ENCODE data around the gene PLEKHA7.

The PLEKHA7 gene

GRCh38 chr11:16783321-16783801 lies 230.9 kb downstream of the PLEKHA7 start:
- Mint-ChIP-seq H3K9me3 (no peaks in the 10 kb centered on the region), H3K27ac (no peak overlapping the region), H3K27me3 (no peaks in the 10 kb centered on the region), H3K4me3 (no peak overlapping the region), H3K36me3 (ENCODE audit: low read depth) (no peaks in the 10 kb centered on the region), H3K4me1 (ENCODE audit: low read depth) (peaks cover 4% of the 10 kb centered on the region)

DNA sequence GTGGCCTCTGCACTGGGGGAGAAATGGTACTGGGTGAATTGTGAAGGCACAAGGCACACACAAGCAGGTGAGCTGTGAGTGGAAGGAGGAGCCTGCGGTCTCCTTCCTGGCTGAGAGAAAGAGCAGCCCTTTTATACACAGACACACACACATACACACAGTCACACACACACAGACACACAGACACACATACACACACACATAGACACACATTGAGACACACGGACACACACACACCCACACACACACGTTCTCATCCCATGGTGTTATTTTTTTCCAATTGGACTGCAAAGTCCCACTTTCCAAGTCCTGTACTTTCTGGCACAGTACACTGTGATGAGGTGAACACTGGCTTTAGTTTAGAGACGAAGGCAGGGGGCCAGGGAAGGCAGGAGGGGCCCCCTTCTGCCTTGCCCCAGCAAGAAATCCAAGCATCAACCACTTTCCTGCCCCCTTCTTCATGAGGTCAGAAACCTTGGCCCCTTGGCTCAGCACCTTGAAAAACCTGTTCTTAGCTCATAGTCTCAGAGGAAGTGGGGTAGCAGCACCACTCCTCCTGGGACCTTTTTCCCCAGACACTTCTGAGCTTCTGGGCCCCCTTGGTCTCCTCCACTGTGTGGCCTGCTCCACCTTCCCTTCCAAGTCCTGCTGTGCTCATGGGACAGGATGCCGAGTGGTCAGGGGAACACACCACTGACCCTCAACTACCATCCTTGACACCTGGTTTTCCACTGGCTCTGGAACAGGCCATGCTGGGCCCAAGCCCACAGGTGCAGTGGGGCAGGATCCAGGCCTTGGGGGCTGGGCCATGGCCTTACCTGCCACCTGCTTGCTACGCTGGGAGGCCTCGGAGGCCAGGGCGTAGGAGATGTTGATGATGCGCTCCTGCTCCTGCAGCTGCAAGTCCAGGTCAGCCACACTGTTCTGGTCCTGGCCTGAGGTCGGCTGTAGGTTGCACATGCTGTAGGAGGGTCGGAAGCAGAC lies 232.0 kb downstream of the PLEKHA7 start:
- Mint-ChIP-seq H3K36me3 (ENCODE audit: low read depth) (no peaks in the 10 kb centered on the region), H3K4me3 (no peak overlapping the region), H3K27ac (no peak overlapping the region), H3K9me3 (no peaks in the 10 kb centered on the region), H3K4me1 (ENCODE audit: low read depth) (peaks cover 2% of the 10 kb centered on the region), H3K27me3 (no peaks in the 10 kb centered on the region)

- Mint-ChIP-seq H3K4me1 (ENCODE audit: low read depth) (no peaks in the 10 kb centered on the region), H3K27ac (no peak overlapping the region), H3K9me3 (no peaks in the 10 kb centered on the region), H3K36me3 (ENCODE audit: low read depth) (no peaks in the 10 kb centered on the region), H3K27me3 (no peaks in the 10 kb centered on the region), H3K4me3 (no peak overlapping the region)
These were observed 233.3 kb downstream of the PLEKHA7 start for GRCh38 chr11:16780698-16781550.

GRCh38 chr11:16780146-16780545 lies 234.1 kb downstream of the PLEKHA7 start:
- Mint-ChIP-seq H3K27me3 (no peaks in the 10 kb centered on the region), H3K9me3 (no peaks in the 10 kb centered on the region), H3K36me3 (ENCODE audit: low read depth) (no peaks in the 10 kb centered on the region), H3K4me1 (ENCODE audit: low read depth) (no peaks in the 10 kb centered on the region), H3K27ac (no peak overlapping the region), H3K4me3 (no peak overlapping the region)

DNA sequence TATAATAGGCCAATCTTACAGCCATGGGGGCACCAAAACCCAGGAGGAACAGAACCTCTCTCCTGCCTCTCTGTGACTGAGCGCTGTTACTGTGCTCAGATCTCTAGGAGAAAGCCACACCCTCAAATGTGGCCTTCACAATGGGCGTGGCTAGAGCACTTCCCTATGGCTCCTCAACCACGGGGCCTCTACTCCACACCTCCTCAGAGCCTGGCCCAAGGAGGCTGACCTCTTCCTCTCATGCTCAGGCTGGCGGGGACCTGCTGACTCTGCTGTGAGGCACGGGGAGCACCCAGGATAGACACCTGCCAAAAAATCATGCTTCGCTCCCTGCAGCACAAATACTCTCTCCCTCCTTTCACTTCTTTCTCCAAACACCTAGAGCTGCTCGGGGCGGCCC lies 234.8 kb downstream of the PLEKHA7 start:
- Mint-ChIP-seq H3K4me3 (no peak overlapping the region), H3K27me3 (no peaks in the 10 kb centered on the region), H3K27ac (no peak overlapping the region), H3K9me3 (no peaks in the 10 kb centered on the region), H3K36me3 (ENCODE audit: low read depth) (no peaks in the 10 kb centered on the region), H3K4me1 (ENCODE audit: low read depth) (no peaks in the 10 kb centered on the region)

DNA sequence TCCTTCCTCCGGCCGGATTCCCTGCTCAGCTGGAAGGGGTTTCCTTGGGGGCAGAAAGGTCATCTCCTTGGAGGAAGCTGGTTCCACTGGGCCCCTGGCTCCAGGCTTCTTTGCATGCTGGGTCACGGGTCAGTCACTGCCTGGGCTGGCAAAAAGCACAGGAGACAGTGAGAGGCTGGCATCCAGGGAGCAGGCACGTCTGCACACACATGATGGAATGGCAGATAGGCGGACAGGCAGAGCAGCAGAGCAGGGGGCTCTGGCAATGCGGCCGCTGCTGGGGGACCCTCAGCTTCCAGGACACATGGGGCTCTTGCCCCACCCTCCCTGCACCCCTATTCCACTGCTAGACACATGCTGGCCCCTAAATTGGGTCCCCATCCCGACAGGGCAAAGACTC lies 235.3 kb downstream of the PLEKHA7 start:
- Mint-ChIP-seq H3K27me3 (no peaks in the 10 kb centered on the region), H3K27ac (no peak overlapping the region)

DNA sequence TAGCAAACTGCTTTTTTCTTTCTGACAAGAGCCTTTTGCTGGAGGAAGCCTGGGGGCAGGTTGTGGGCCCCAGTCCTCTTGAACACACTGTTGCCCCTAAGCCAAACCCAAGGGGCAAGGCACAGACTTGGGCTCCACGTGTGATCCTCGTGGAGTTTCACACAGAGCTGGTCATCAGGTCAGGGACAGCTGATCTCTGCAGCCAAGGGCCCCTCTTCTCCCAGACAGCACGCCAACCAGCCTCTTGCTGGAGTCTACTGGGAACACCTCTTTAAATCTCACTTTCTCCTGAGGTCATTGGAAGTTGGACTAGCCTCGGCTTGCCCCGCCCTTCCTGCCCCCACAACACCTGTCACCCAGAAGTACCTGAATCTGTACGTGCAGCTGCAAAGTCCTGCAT lies 235.9 kb downstream of the PLEKHA7 start:
- Mint-ChIP-seq H3K27ac (no peak overlapping the region), H3K4me1 (ENCODE audit: low read depth) (no peaks in the 10 kb centered on the region), H3K4me3 (no peak overlapping the region)

More for the DNA sequence above, 235.3 kb downstream of the PLEKHA7 start:
- Mint-ChIP-seq H3K4me3 (no peak overlapping the region), H3K4me1 (ENCODE audit: low read depth) (no peaks in the 10 kb centered on the region), H3K36me3 (ENCODE audit: low read depth) (no peaks in the 10 kb centered on the region), H3K9me3 (no peaks in the 10 kb centered on the region)

DNA sequence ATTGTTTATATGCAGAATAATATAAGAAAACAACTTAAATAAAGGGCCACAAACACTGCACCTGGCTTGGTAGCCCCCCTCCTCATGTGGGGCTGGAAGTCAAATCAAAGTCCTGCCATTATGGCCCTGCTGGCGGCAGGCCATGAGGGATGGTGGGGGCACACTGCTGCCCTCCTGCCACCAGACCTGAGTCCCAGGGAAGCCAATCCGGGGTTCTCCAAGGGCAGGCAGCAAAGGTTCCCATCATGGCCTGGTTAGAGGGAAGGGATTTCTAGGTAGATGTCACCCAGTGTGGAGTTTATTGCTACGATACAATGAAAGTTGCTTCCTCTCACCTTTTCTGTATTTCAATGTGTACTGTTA lies 236.6 kb downstream of the PLEKHA7 start:
- H3K27me3 Mint-ChIP-seq, result no peaks in the 10 kb centered on the region
- no peak overlapping the region for H3K27ac Mint-ChIP-seq
- H3K4me1 Mint-ChIP-seq (ENCODE audit: low read depth), result no peaks in the 10 kb centered on the region
- no peaks in the 10 kb centered on the region for H3K36me3 Mint-ChIP-seq (ENCODE audit: low read depth)
- H3K9me3 Mint-ChIP-seq, result no peaks in the 10 kb centered on the region
- H3K4me3 Mint-ChIP-seq, result no peak overlapping the region

More for the DNA sequence above, 235.9 kb downstream of the PLEKHA7 start:
- H3K27me3 Mint-ChIP-seq, result no peaks in the 10 kb centered on the region
- no peaks in the 10 kb centered on the region for H3K9me3 Mint-ChIP-seq
- H3K36me3 Mint-ChIP-seq (ENCODE audit: low read depth), result no peaks in the 10 kb centered on the region

DNA sequence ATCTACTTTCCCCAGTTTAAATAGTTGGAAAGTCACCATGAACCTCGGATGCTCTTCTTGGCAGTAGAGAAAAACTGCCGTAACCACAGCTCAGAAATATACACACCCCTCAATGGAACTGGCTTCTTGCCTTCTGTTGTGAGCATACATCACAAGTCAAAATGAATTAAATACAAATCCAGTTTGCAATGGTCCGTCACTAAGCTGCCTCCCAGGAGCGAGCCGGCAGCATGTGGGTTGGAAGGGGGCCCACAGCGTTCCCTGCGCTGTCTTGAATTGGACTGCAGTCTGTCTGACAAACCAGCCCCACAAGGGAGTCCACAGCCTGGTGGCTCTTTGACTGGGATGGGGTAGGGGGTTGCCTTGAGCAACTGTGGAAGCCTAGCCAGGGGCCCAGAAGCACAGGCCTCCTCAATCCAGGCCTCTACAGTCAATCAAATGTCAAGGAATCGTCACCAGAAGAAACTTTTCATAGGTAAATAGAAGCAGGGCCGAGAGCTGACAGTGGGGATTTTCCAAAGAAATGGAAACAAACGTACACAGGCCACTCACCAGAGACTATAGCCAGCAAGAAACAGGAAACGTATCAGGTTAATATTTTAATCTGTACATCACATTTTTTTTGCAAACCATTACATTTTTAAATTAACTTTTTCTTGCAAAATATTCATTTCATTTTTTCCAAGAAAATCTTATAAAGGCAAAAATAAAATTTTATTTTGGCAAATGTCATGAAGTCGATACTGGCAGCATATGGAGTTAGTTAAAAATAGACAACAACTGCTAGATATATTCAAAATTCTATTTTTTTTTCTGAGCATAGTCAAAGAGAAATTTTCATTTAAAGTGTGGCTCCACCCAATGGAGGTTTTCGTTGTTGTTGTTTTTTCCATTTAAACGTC lies 237.3 kb downstream of the PLEKHA7 start:
- no peaks in the 10 kb centered on the region for H3K27me3 Mint-ChIP-seq
- no peaks in the 10 kb centered on the region for H3K4me1 Mint-ChIP-seq (ENCODE audit: low read depth)
- no peaks in the 10 kb centered on the region for H3K9me3 Mint-ChIP-seq
- H3K27ac Mint-ChIP-seq, result no peak overlapping the region
- H3K36me3 Mint-ChIP-seq (ENCODE audit: low read depth), result no peaks in the 10 kb centered on the region
- H3K4me3 Mint-ChIP-seq, result no peak overlapping the region

- Mint-ChIP-seq H3K4me1 (ENCODE audit: low read depth) (no peaks in the 10 kb centered on the region), H3K27ac (no peak overlapping the region), H3K36me3 (ENCODE audit: low read depth) (no peaks in the 10 kb centered on the region), H3K27me3 (no peaks in the 10 kb centered on the region), H3K4me3 (no peak overlapping the region), H3K9me3 (no peaks in the 10 kb centered on the region)
These were observed 238.5 kb downstream of the PLEKHA7 start for GRCh38 chr11:16775614-16776283.

DNA sequence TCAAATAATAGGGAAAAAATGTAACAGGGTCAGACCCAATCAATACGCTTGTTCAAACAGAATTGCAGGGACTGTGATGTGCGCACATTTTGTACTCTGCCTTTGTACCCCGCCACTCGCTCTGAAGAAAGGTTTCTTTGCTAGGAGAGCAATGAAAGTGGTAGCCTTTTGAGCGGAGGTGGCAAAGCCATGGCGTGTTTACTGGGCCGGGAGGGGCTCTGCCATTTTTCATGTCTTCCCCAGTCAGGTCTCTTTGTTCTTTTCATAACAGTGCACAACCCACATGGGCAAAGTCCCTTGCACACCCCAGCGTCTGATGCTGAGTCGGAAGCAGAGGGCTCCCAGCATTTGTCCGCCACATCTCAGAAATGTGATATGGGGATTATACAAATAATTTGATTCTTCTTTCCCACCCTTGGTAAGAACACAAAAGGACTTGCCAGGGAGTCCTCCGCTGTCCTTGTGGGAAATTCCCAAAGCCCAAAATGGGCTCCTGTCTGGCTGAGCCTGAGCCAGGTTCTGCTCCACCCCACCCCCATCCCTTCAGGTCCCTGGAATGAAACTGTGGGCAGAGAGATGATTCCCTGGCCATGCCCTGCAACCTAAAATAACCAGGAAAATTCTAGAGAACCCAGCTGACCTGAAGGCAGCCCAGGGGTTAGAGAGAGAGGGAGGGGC lies 239.1 kb downstream of the PLEKHA7 start:
- H3K4me1 Mint-ChIP-seq (ENCODE audit: low read depth), result no peaks in the 10 kb centered on the region
- no peak overlapping the region for H3K27ac Mint-ChIP-seq
- H3K9me3 Mint-ChIP-seq, result no peaks in the 10 kb centered on the region
- no peaks in the 10 kb centered on the region for H3K27me3 Mint-ChIP-seq
- H3K36me3 Mint-ChIP-seq (ENCODE audit: low read depth), result no peaks in the 10 kb centered on the region
- no peak overlapping the region for H3K4me3 Mint-ChIP-seq

GRCh38 chr11:16773981-16774935 lies 240.0 kb downstream of the PLEKHA7 start:
- Mint-ChIP-seq H3K36me3 (ENCODE audit: low read depth) (no peaks in the 10 kb centered on the region), H3K9me3 (no peaks in the 10 kb centered on the region), H3K27ac (no peak overlapping the region), H3K4me1 (ENCODE audit: low read depth) (no peaks in the 10 kb centered on the region), H3K27me3 (no peaks in the 10 kb centered on the region), H3K4me3 (no peak overlapping the region)

DNA sequence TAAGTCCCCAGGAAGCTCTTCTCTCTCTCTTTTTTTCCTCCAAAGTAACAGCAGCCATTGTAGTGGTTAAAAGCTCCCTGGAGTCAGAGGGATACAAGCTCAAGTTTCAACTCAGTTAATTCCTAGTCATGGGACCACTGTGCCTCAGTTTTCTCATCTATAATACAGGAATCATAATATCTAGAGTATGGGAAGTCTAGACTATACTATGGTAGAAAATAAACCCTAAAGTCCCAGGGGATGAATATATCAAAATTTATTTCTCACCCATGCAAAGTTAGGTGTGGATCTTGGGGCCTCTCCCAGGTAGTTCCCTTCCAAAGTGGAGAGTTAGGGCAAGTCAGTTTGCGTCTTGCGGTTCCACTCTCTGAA lies 242.1 kb downstream of the PLEKHA7 start:
- Mint-ChIP-seq H3K9me3 (no peaks in the 10 kb centered on the region), H3K4me3 (no peak overlapping the region), H3K4me1 (ENCODE audit: low read depth) (no peaks in the 10 kb centered on the region), H3K27ac (no peak overlapping the region), H3K36me3 (ENCODE audit: low read depth) (no peaks in the 10 kb centered on the region), H3K27me3 (no peaks in the 10 kb centered on the region)

All from stimulated activated naive CD8-positive, alpha-beta T cell treated with anti-CD3 and anti-CD28 coated beads, Interleukin-15, Interleukin-2, amounts not matched to agents 100 ng/mL and 50 ng/mL, for 24 hours (primary cell).